Esophagus muscularis mucosa (tissue), 4 donors: ENCODE data around the gene CD63. TPM values are rescaled to one million over a fixed set of nuclear protein-coding genes. Genes with fewer than 3 reads are reported as not detected.
"Not testable (repeated sequence)": the region's sequence is repeated elsewhere in the genome, so short reads cannot be mapped to it uniquely, and the experiment has no call there.

Experiments
- DNase-seq: peaks from one replicate; pipeline ENCODE4 v3.0.0-alpha.2; 2017; ENCODE audit errors: extremely low spot score
- H3K27ac ChIP-seq, 4 donors: fragments of 200-600 bp; sonication (generic); replicated peaks in 1 of 4; 1 replicate in 3 of 4; 2 replicates in 1 of 4; pipeline ENCODE4 v1.5.1; 2016 to 2019; ENCODE audit warnings: mild to moderate bottlenecking in 1 of 4
- H3K27me3 ChIP-seq, 4 donors: fragments of 200-600 bp; sonication (generic); one replicate each; pipeline versions ENCODE4 v1.5.1 to v1.6.0; 2016 to 2019
- H3K36me3 ChIP-seq, 4 donors: fragments of 200-600 bp; sonication (generic); one replicate each; pipeline ENCODE4 v1.5.1; 2016 to 2019
- H3K4me1 ChIP-seq, 4 donors: fragments of 200-600 bp; sonication (generic); one replicate each; pipeline ENCODE4 v1.5.1; 2016 to 2019
- H3K4me3 ChIP-seq, 4 donors: fragments of 200-600 bp; sonication (generic); 1 replicate in 2 of 4; 2 replicates in 2 of 4; pipeline ENCODE4 v1.5.1; 2016 to 2019; ENCODE audit warnings: mild to moderate bottlenecking in 4 of 4, moderate library complexity in 1 of 4
- H3K9me3 ChIP-seq, 4 donors: fragments of 200-600 bp; sonication (generic); 1 replicate in 3 of 4; 2 replicates in 1 of 4; pipeline ENCODE4 v1.5.1; 2016 to 2019
- CTCF ChIP-seq, 3 experiments: fragments of 200-600 bp in 2 of 3; fragments of 450-650 bp in 1 of 3; sonication (generic) in 2 of 3; IDR thresholded peaks; one replicate each; pipeline ENCODE4 v1.5.1; 2017 to 2019; ENCODE audit warnings: antibody characterized with exemption in 3 of 3, mild to moderate bottlenecking in 2 of 3, moderate library complexity in 1 of 3
- EP300 ChIP-seq: sonication (generic); formaldehyde crosslinking; IDR thresholded peaks from one replicate; pipeline ENCODE4 v1.6.1; 2017; ENCODE audit warnings: antibody characterized with exemption
- POLR2A ChIP-seq: fragments of 450-650 bp; IDR thresholded peaks from one replicate; pipeline ENCODE4 v1.6.1; 2017; ENCODE audit warnings: antibody characterized with exemption, moderate library complexity, mild to moderate bottlenecking, low read depth
- POLR2AphosphoS5 ChIP-seq, 2 donors: sonication (generic); formaldehyde crosslinking; IDR thresholded peaks; one replicate each; pipeline ENCODE4 v1.6.1; 2017; ENCODE audit warnings: antibody characterized with exemption in 2 of 2
- whole genome bisulfite sequencing: methylation state at CpG from one replicate; pipeline ENCODE4 v1.1.5; 2018; 5-methylcytosine and 5-hydroxymethylcytosine counted together
- intact Hi-C: fragments of 100-400 bp; cut with DNase I; formaldehyde crosslinking; loops from one replicate; pipeline ENCODE4 v1.15.1; 2023
- total RNA-seq, 4 donors: library from RNA; depleted of rRNA; stranded (reverse); fragments of >200 nt; gene quantifications; one replicate each; pipeline versions ENCODE4 v1.1.0 to v1.2.1, GENCODE V29; 2016

Gene CD63
- total RNA-seq, 4 donors from 2014 or later = 742 to 1,177 (median 845) TPM

GRCh38 chr12:55765736-55766290 is 37.0 kb upstream of the CD63 start:
- Histone ChIP-seq H3K4me3 (no peak overlapping the region), H3K9me3 (no peaks in the 10 kb centered on the region), H3K27ac (no peak overlapping the region), H3K4me1 (no peaks in the 10 kb centered on the region), H3K27me3 (no peaks in the 10 kb centered on the region), H3K36me3 (peaks cover 5 to 64% (median 29%) of the 10 kb centered on the region in 4 donors)
- no peak for DNase-seq
- WGBS = 80% methylated on average over 5 of the region's 5 CpGs
- TF ChIP-seq POLR2A (no peak), POLR2AphosphoS5 (IDR thresholded peaks at IDR 0.05) (no peak), EP300 (no peak), CTCF (IDR thresholded peaks at IDR 0.05) (no peak)
- intact Hi-C loops = no loop called here

DNA sequence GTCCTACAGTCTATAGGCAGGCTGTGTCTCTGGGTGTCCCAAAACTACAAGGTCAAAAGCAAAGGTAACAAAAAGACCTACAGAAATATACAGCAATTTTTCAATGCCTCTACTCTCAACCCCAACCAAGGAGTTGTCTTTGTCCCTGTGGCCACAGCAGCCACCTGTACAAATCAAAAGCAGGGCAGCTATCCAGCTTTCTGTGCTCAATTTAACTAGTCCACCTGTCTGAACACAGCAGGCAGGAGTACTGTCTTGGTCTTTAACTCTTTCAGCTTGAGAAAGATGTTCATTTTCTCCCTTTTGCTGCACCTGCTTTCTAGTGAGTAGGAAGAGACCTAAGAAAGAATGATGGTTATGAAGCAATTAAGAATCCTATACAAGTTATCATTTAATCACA is 33.8 kb upstream of the CD63 start:
- Histone ChIP-seq H3K4me3 (no peak overlapping the region), H3K27ac (no peak overlapping the region), H3K9me3 (no peaks in the 10 kb centered on the region), H3K4me1 (no peaks in the 10 kb centered on the region), H3K27me3 (no peaks in the 10 kb centered on the region), H3K36me3 (peaks cover 26 to 77% (median 50%) of the 10 kb centered on the region in 4 donors)
- DNase-seq = no peak
- intact Hi-C loops = no loop called here
- no peak for TF ChIP-seq POLR2AphosphoS5 (IDR thresholded peaks at IDR 0.05)
- no peak for TF ChIP-seq CTCF (IDR thresholded peaks at IDR 0.05)
- no peak for TF ChIP-seq EP300
- TF ChIP-seq POLR2A = no peak

DNA sequence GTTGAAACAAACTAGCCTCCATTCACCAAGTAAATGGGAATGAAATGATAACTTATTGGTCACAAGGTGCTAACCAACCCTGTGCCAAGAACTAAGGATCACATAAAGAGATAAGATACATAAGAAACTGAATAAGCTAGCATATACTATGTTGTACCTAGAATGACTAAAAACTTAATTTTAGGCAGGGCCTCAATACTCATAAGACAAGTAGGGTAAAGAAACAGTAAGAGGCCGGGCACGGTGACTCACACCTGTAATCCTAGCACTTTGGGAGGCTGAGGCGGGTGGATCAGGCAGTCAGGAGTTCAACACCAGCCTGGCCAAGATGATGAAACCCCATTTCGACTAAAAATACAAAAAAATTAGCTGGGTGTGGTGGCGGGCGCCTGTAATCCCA is 31.9 kb upstream of the CD63 start:
- intact Hi-C loops = no loop called here
- H3K4me3 ChIP-seq = no peak overlapping the region
- 90% methylated on average over 6 of the region's 6 CpGs for WGBS
- no peaks in the 10 kb centered on the region for H3K4me1 ChIP-seq
- H3K27ac ChIP-seq = no peak overlapping the region
- DNase-seq = no peak
- peaks cover 40 to 90% (median 66%) of the 10 kb centered on the region in 4 donors for H3K36me3 ChIP-seq
- TF ChIP-seq POLR2AphosphoS5 (IDR thresholded peaks at IDR 0.05) (no peak), CTCF (IDR thresholded peaks at IDR 0.05) (no peak), POLR2A (no peak), EP300 (no peak)
- no peaks in the 10 kb centered on the region for H3K9me3 ChIP-seq
- H3K27me3 ChIP-seq = no peaks in the 10 kb centered on the region

DNA sequence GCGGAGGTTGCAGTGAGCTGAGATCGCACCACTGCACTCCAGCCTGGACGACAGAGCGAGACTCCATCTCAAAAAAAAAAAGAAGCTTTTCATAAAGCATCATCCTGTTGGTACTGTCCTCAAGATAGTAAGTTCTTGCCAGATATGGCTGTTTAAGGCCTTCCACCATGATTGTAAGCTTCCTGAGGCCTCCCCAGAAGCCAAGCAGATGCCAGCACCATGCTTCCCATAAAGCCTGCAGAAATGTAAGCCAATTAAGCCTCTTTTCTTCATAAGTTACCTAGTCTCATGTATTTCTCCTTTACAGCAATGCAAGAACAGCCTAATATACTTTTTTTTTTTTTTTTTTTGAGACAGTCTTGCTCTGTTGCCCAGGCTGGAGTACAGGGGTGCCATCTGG is 29.8 kb upstream of the CD63 start:
- H3K4me3 ChIP-seq, H3K4me1 ChIP-seq, DNase-seq, H3K27me3 ChIP-seq, intact Hi-C loops, H3K9me3 ChIP-seq: not testable (repeated sequence)
- 98% methylated on average over 4 of the region's 4 CpGs for WGBS
- Histone ChIP-seq H3K36me3 (peaks cover 40 to 98% (median 83%) of the 10 kb centered on the region in 4 donors), H3K27ac (peak overlapping the region in 1 of 4 donors; percentile 16)

GRCh38 chr12:55757701-55758100 is 28.9 kb upstream of the CD63 start:
- no peaks in the 10 kb centered on the region for H3K9me3 ChIP-seq
- TF ChIP-seq POLR2AphosphoS5 (IDR thresholded peaks at IDR 0.05) (no peak), POLR2A (no peak), CTCF (IDR thresholded peaks at IDR 0.05) (no peak), EP300 (no peak)
- no peak overlapping the region for H3K4me3 ChIP-seq
- peaks cover 39 to 98% (median 84%) of the 10 kb centered on the region in 4 donors for H3K36me3 ChIP-seq
- H3K27ac ChIP-seq = no peak overlapping the region
- intact Hi-C loops = no loop called here
- WGBS = 87% methylated on average over 2 of the region's 2 CpGs
- DNase-seq = no peak
- H3K27me3 ChIP-seq = no peaks in the 10 kb centered on the region
- no peaks in the 10 kb centered on the region for H3K4me1 ChIP-seq
